ENCODE results near the gene LPP. TPM values are rescaled to one million over a fixed set of nuclear protein-coding genes. Genes with fewer than 3 reads are reported as not detected.
A peak's percentile ranks its signal among the peaks of the same experiment; 100 is the strongest.

LPP gene
- total RNA-seq, 2 experiments from 2014 or later: 27.5 to 31.8 TPM

GRCh38 chr3:188923671-188924070, 769.7 kb downstream of the LPP start:
- no peak for DNase-seq
- Mint-ChIP-seq H3K36me3 (ENCODE audit: low read depth) (no peaks in the 10 kb centered on the region), H3K4me3 (no peak overlapping the region), H3K27me3 (ENCODE audit: low read depth) (no peaks in the 10 kb centered on the region), H3K4me1 (ENCODE audit: low read depth) (no peaks in the 10 kb centered on the region), H3K27ac (no peak overlapping the region), H3K9me3 (no peaks in the 10 kb centered on the region)
- CTCF ChIA-PET: interaction anchor here (0.6 to 2.6 kb wide), 2 partner anchors 31 to 359 kb away, joined by 3 to 6 read pairs; no protein-coding TSS in a partner anchor
- intact Hi-C loops (cut with micrococcal nuclease): no loop called here

- intact Hi-C loops (cut with micrococcal nuclease): no loop called here
- Mint-ChIP-seq H3K4me1 (ENCODE audit: low read depth) (no peaks in the 10 kb centered on the region), H3K27me3 (ENCODE audit: low read depth) (no peaks in the 10 kb centered on the region)
Measured at GRCh38 chr3:188925376-188925775, 771.4 kb downstream of the LPP start.

GRCh38 chr3:188926111-188926510, 772.2 kb downstream of the LPP start:
- no peaks in the 10 kb centered on the region for H3K4me1 Mint-ChIP-seq (ENCODE audit: low read depth)
- no peaks in the 10 kb centered on the region for H3K9me3 Mint-ChIP-seq
- intact Hi-C loops (cut with micrococcal nuclease): no loop called here

More at GRCh38 chr3:188925376-188925775, 771.4 kb downstream of the LPP start:
- CTCF ChIA-PET: no interaction called here
- no peak for DNase-seq
- Mint-ChIP-seq H3K9me3 (no peaks in the 10 kb centered on the region), H3K36me3 (ENCODE audit: low read depth) (no peaks in the 10 kb centered on the region), H3K4me3 (no peak overlapping the region), H3K27ac (no peak overlapping the region)

DNA sequence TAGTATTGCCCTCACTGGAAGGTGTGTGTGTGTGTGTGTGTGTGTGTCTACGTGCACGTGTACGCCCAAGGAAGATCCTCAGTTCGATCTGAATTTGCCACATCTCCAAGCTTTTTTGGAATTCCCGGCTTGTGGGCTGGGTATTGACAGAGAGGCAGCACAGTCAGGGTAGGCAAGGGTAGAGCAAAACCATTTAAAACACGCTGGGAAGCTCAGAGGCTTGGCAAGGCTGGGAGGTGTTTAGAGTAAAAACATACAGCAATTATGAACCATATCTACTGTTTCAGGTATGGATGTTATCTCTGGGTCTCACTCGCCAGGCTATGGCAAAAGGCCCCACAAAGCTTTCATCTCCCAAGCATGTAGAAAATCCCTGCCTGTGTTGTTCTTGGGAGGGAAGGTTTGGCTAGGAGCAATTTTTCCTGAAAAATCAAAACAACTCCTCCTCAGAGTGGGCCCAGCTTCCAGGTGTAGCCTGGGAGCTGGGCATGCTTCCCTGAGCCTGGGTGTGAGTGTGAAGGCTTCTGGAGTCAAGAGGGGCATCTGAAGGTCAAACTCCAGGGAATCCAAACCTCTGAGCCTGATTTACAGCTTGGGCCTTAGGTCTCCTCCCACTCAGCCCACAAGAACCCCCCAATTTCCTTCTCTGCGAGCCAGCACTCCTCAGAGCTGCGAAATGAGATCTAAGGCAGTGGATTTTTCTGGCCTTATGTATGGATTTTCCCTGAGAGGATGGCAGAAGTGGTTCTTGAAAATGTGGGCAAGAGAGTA, 773.0 kb downstream of the LPP start:
- intact Hi-C loops (cut with micrococcal nuclease): no loop called here
- Mint-ChIP-seq H3K4me3 (no peak overlapping the region), H3K36me3 (ENCODE audit: low read depth) (no peaks in the 10 kb centered on the region), H3K27ac (no peak overlapping the region), H3K9me3 (no peaks in the 10 kb centered on the region), H3K27me3 (ENCODE audit: low read depth) (no peaks in the 10 kb centered on the region), H3K4me1 (ENCODE audit: low read depth) (no peaks in the 10 kb centered on the region)
- CTCF ChIA-PET: interaction anchor here (0.5 to 0.7 kb wide), 3 partner anchors 148 to 363 kb away, joined by 3 to 8 read pairs (median 6); no protein-coding TSS in a partner anchor
- no peak for DNase-seq

More at GRCh38 chr3:188926111-188926510, 772.2 kb downstream of the LPP start:
- H3K27me3 Mint-ChIP-seq (ENCODE audit: low read depth): no peaks in the 10 kb centered on the region
- no peak for DNase-seq
- no peaks in the 10 kb centered on the region for H3K36me3 Mint-ChIP-seq (ENCODE audit: low read depth)
- H3K4me3 Mint-ChIP-seq: no peak overlapping the region
- no peak overlapping the region for H3K27ac Mint-ChIP-seq
- CTCF ChIA-PET: no interaction called here

- H3K27ac Mint-ChIP-seq: peak overlapping the region; percentile 4
- H3K36me3 Mint-ChIP-seq (ENCODE audit: low read depth): no peaks in the 10 kb centered on the region
- intact Hi-C loops (cut with micrococcal nuclease): no loop called here
- H3K4me3 Mint-ChIP-seq: no peak overlapping the region
- DNase-seq: no peak
- CTCF ChIA-PET: no interaction called here
- H3K4me1 Mint-ChIP-seq (ENCODE audit: low read depth): no peaks in the 10 kb centered on the region
- H3K9me3 Mint-ChIP-seq: no peaks in the 10 kb centered on the region
- no peaks in the 10 kb centered on the region for H3K27me3 Mint-ChIP-seq (ENCODE audit: low read depth)
Measured at GRCh38 chr3:188927971-188928370, 774.0 kb downstream of the LPP start.

GRCh38 chr3:188929137-188929536, 775.2 kb downstream of the LPP start:
- CTCF ChIA-PET: no interaction called here
- intact Hi-C loops (cut with micrococcal nuclease): no loop called here
- Mint-ChIP-seq H3K36me3 (ENCODE audit: low read depth) (no peaks in the 10 kb centered on the region), H3K27ac (no peak overlapping the region), H3K27me3 (ENCODE audit: low read depth) (no peaks in the 10 kb centered on the region), H3K9me3 (no peaks in the 10 kb centered on the region), H3K4me1 (ENCODE audit: low read depth) (no peaks in the 10 kb centered on the region), H3K4me3 (no peak overlapping the region)
- no peak for DNase-seq

GRCh38 chr3:188931036-188931435, 777.1 kb downstream of the LPP start:
- no peak overlapping the region for H3K27ac Mint-ChIP-seq
- no peak overlapping the region for H3K4me3 Mint-ChIP-seq
- no peaks in the 10 kb centered on the region for H3K9me3 Mint-ChIP-seq
- CTCF ChIA-PET: interaction anchor here (0.6 to 1.0 kb wide), 2 partner anchors 13 to 22 kb away, joined by 5 read pairs; no protein-coding TSS in a partner anchor
- H3K4me1 Mint-ChIP-seq (ENCODE audit: low read depth): no peaks in the 10 kb centered on the region
- H3K27me3 Mint-ChIP-seq (ENCODE audit: low read depth): no peaks in the 10 kb centered on the region
- no peak for DNase-seq
- intact Hi-C loops (cut with micrococcal nuclease): no loop called here
- no peaks in the 10 kb centered on the region for H3K36me3 Mint-ChIP-seq (ENCODE audit: low read depth)

- Mint-ChIP-seq H3K9me3 (no peaks in the 10 kb centered on the region), H3K27me3 (ENCODE audit: low read depth) (no peaks in the 10 kb centered on the region), H3K36me3 (ENCODE audit: low read depth) (no peaks in the 10 kb centered on the region), H3K4me3 (no peak overlapping the region), H3K4me1 (ENCODE audit: low read depth) (no peaks in the 10 kb centered on the region), H3K27ac (no peak overlapping the region)
- intact Hi-C loops (cut with micrococcal nuclease): no loop called here
- CTCF ChIA-PET: no interaction called here
- DNase-seq: no peak
Measured at GRCh38 chr3:188931531-188931930, 777.6 kb downstream of the LPP start.

DNA sequence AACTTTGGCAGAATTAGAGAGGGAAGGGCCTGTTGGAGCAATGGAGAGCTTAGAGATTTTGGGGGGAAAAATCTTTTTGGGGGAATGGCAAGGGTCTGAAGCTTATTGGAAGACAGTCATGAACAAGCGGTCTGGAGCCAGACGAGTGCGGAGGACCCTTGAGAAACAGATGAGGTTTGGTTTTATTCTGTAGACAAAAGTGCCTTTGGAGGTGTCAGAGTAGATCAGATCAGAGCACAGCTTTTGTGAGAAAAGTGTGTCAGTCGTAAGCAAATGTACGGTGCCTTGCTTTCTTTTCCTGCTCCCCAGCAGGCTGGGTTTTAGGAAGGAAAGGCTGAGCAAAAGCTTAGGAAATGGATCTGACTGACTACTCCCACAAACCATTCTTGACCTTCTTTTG, 781.0 kb downstream of the LPP start:
- H3K4me3 Mint-ChIP-seq: no peak overlapping the region
- no peaks in the 10 kb centered on the region for H3K9me3 Mint-ChIP-seq
- no peaks in the 10 kb centered on the region for H3K27me3 Mint-ChIP-seq (ENCODE audit: low read depth)
- CTCF ChIA-PET: interaction anchor here (1.1 to 2.8 kb wide), 2 partner anchors 18 to 20 kb away, joined by 3 to 15 read pairs; no protein-coding TSS in a partner anchor
- DNase-seq: no peak
- H3K27ac Mint-ChIP-seq: no peak overlapping the region
- no peaks in the 10 kb centered on the region for H3K4me1 Mint-ChIP-seq (ENCODE audit: low read depth)
- H3K36me3 Mint-ChIP-seq (ENCODE audit: low read depth): no peaks in the 10 kb centered on the region
- intact Hi-C loops (cut with micrococcal nuclease): no loop called here

- Mint-ChIP-seq H3K4me3 (no peak overlapping the region), H3K9me3 (no peaks in the 10 kb centered on the region), H3K27ac (no peak overlapping the region), H3K36me3 (ENCODE audit: low read depth) (no peaks in the 10 kb centered on the region), H3K27me3 (ENCODE audit: low read depth) (peaks cover under 1% of the 10 kb centered on the region), H3K4me1 (ENCODE audit: low read depth) (no peaks in the 10 kb centered on the region)
- no peak for DNase-seq
- CTCF ChIA-PET: interaction anchor here (0.6 to 1.3 kb wide), 4 partner anchors 8 to 1196 kb away, joined by 3 to 6 read pairs (median 4); no protein-coding TSS in a partner anchor
- intact Hi-C loops (cut with micrococcal nuclease): no loop called here
Measured at GRCh38 chr3:188936597-188937107, 782.7 kb downstream of the LPP start.

- Mint-ChIP-seq H3K36me3 (ENCODE audit: low read depth) (no peaks in the 10 kb centered on the region), H3K9me3 (no peaks in the 10 kb centered on the region), H3K27me3 (ENCODE audit: low read depth) (peaks cover 3% of the 10 kb centered on the region), H3K4me3 (no peak overlapping the region), H3K27ac (no peak overlapping the region), H3K4me1 (ENCODE audit: low read depth) (no peaks in the 10 kb centered on the region)
- DNase-seq: no peak
- CTCF ChIA-PET: interaction anchor here (0.6 to 1.3 kb wide), 4 partner anchors 8 to 1769 kb away, joined by 3 to 6 read pairs (median 4); no protein-coding TSS in a partner anchor
- intact Hi-C loops (cut with micrococcal nuclease): no loop called here
Measured at GRCh38 chr3:188937389-188937788, 783.4 kb downstream of the LPP start.

- no peak for DNase-seq
- Mint-ChIP-seq H3K36me3 (ENCODE audit: low read depth) (no peaks in the 10 kb centered on the region), H3K4me3 (no peak overlapping the region), H3K27me3 (ENCODE audit: low read depth) (peaks cover 6% of the 10 kb centered on the region), H3K27ac (no peak overlapping the region), H3K4me1 (ENCODE audit: low read depth) (no peaks in the 10 kb centered on the region), H3K9me3 (no peaks in the 10 kb centered on the region)
- intact Hi-C loops (cut with micrococcal nuclease): no loop called here
- CTCF ChIA-PET: interaction anchor here (0.7 to 0.9 kb wide), 2 partner anchors 109 to 1198 kb away, joined by 3 to 4 read pairs; no protein-coding TSS in a partner anchor
Measured at GRCh38 chr3:188938999-188939398, 785.0 kb downstream of the LPP start.

All from activated naive CD4-positive, alpha-beta T cell treated with anti-CD3 and anti-CD28 coated beads for 36 hours (primary cell).